Omental fat pad (tissue), 4 donors: ENCODE results near the gene TBK1. TPM values are rescaled to one million over a fixed set of nuclear protein-coding genes. Genes with fewer than 3 reads are reported as not detected.

Experiments used
- ATAC-seq: fragments of 150-250 bp; one replicate; pipeline ENCODE4 v1.9.1; 2016; ENCODE audit warnings: mild to moderate bottlenecking, moderate library complexity; ENCODE audit not compliant: low FRiP score
- DNase-seq: peaks from one replicate; pipeline ENCODE4 v3.0.0-alpha.2; 2019; ENCODE audit warnings: low spot score
- total RNA-seq, 4 donors: library from RNA; depleted of rRNA; stranded (reverse); fragments of >200 nt; gene quantifications; one replicate each; pipeline ENCODE4 v1.1.0, GENCODE V29; 2016
- TF ChIP-seq, protein P1 (sequence below), 3 donors: fragments of 450-650 bp; IDR thresholded peaks; one replicate each; pipeline ENCODE4 v1.5.1; 2016 to 2017; ENCODE audit warnings: antibody characterized with exemption in 3 of 3, mild to moderate bottlenecking in 3 of 3, moderate library complexity in 2 of 3

The TBK1 gene
- total RNA-seq, 4 donors from 2014 or later: 20.4 to 33.9 (median 27.4) TPM

DNA sequence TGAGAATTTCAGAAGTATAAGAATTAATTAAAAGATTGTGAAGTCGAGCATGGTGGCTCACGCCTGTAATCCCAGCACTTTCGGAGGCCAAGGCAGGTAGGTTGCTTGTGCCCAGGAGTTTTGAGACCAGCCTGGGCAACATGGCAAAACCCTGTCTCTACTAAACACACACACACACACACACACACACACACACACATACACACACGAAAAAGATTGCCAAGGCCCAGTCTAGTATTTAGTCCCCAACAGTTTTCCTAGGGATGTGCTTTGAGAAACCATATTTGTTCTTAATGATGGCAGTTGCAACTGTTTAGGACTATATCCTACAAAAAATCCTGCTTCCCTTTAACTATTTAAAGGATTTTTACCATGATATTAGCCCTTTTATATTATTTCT is 6.0 kb downstream of the TBK1 start:
- ATAC-seq: no peak
- TF ChIP-seq, protein P1, sequence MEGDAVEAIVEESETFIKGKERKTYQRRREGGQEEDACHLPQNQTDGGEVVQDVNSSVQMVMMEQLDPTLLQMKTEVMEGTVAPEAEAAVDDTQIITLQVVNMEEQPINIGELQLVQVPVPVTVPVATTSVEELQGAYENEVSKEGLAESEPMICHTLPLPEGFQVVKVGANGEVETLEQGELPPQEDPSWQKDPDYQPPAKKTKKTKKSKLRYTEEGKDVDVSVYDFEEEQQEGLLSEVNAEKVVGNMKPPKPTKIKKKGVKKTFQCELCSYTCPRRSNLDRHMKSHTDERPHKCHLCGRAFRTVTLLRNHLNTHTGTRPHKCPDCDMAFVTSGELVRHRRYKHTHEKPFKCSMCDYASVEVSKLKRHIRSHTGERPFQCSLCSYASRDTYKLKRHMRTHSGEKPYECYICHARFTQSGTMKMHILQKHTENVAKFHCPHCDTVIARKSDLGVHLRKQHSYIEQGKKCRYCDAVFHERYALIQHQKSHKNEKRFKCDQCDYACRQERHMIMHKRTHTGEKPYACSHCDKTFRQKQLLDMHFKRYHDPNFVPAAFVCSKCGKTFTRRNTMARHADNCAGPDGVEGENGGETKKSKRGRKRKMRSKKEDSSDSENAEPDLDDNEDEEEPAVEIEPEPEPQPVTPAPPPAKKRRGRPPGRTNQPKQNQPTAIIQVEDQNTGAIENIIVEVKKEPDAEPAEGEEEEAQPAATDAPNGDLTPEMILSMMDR (IDR thresholded peaks at IDR 0.05): no peak

DNA sequence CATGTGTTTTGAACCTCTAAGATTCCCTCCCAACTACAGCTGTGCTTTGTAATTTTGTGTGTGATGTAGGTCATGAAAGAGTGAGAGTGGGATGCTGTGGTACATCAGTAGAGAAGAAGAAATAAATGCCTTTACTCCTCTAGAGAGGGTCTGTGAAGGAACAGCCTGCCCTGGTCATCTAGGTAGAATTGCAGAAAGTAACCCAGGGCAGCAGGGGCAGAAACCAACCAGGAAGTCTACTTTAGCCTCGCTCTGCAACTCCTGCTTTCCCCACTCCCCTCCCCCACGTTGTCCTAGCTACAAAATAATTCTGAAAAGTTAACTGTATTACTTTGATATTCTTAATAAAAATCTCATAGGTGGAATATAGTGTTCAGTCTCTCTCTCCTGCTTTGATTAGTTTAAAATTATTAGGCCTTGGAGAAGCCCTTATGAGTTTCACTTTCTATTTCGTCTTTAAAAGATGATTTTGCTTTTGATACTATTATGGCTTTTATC is 7.5 kb downstream of the TBK1 start:
- TF ChIP-seq, protein P1 (IDR thresholded peaks at IDR 0.05): no peak
- ATAC-seq (no peak), DNase-seq (no peak)

More for the DNA sequence above, 6.0 kb downstream of the TBK1 start:
- no peak for DNase-seq

DNA sequence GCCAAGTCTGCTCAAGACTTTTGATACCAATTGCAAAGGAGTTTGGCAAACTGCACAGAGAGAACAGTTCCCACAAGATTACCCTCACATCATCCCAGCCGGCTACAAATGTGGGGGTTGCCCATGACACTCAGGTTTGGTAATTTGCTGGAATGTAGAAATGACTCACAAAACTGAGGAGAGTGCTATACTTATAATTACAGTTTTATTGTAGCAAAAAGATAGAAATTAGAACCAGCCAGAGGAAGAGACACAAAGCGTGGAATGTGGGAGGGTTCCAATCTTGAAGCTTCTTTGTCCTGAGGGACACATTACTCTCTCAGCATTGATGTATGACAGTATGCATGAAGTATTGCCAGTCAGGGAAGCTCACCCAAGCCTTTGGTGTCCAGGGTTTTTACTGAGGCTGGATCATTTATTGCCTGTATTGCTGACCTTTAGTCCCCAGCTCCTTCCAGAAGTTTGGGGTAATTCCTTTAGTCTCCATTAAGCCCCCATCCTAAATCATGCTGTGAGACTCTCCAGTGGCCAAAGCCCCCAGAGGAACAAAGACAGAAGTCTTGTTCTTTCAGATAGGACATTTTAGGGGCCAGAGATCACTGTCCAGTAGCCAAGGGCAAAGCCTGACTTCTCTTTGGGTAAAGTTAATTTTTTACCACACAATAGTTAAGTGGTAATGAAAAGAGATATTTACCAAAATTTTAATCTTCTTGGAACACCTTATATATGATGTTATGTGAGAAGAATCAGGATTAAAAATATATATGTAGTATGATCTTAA is 9.9 kb downstream of the TBK1 start:
- ATAC-seq (peak; percentile 99), DNase-seq (no peak)
- TF ChIP-seq, protein P1 (IDR thresholded peaks at IDR 0.05): no peak

DNA sequence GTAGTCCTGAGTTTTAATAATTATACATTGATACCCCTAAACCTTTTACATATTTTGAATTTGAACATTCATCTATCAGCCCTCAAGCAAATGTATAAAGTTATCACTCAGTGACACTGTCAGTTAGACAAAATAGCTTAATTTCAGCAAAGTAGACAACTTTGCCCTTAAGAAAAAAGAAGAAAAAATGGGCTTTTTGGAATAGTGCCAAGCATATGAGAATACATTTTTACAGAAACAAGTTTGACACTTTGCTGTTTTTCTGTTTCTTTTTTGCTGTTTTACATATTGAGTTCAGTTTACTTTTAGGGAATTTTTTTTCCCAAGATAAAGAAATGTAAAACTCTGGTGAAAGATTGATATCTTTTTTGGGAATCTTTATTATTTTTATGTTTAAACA is 14.3 kb downstream of the TBK1 start:
- ATAC-seq (no peak), DNase-seq (no peak)
- TF ChIP-seq, protein P1 (IDR thresholded peaks at IDR 0.05): no peak

DNA sequence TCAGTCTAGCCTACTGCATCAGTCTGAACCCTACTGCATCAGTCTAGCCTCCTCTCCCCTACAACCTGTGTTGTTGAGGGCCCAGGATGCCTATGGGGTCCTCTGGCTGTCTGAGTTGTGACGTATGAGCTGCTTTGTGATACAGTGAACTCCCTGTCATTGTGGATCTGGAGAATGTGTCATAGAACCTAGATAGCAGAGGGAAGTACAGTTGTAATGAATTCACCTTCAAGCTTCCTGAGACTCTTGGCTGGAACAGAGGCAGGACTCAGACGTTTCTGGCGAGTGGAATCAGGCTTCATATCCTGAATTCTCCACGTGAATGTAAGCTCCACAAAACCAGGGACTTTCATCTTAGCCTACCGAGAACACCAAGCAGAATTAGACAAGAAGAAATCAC is 17.0 kb downstream of the TBK1 start:
- DNase-seq (no peak), ATAC-seq (no peak)
- TF ChIP-seq, protein P1 (IDR thresholded peaks at IDR 0.05): no peak

DNA sequence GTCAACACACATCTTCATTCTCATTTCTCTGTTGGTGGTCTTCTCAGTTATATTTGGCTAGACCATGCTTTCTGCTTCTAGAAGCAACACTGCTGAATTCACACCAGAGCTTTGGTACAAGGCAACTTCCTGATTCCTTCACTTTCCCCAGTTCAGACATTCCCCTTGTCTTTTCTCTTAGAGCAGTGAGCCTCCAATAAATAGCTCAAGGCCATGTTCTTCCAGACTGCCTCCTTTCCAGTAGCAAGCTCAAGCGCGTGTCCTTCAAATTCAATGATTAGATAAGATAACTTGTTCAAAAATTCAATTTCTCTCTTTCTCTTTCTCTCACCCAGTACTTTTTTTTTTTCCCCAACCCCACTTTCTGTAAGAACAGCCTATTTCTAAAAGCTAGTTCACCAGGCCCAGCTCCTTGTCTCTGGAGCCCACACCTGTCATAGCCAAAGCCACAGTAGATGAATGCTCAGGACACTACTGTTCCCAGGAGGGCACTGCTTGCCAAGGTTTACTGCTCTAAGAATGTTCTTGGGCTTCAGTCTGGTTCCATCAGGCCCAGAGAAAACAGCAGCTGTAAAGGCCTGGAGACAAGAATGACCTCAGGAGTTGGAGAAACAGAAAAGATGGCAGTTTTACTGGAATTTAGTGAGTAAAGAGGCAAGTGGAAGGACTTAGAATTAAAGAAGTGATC is 17.7 kb downstream of the TBK1 start:
- DNase-seq: no peak
- ATAC-seq: no peak
- TF ChIP-seq, protein P1 (IDR thresholded peaks at IDR 0.05): no peak
